H1 (cell line): ENCODE results near the gene ADSS1. TPM values are rescaled to one million over a fixed set of nuclear protein-coding genes. Genes with fewer than 3 reads are reported as not detected.

ENCODE experiments used
- CHD7 ChIP-seq: fragments of 300-600 bp; sonication (generic); IDR thresholded peaks from 2 replicates; pipeline ENCODE4 v1.7.1; 2012; ENCODE audit warnings: low read length, moderate library complexity, mild to moderate bottlenecking, inconsistent platforms; ENCODE audit not compliant: insufficient replicate concordance
- GABPA ChIP-seq: IDR thresholded peaks from 2 replicates; pipeline ENCODE4 v1.6.1; 2011; ENCODE audit warnings: mild to moderate bottlenecking, low read length, moderate library complexity, borderline replicate concordance; ENCODE audit not compliant: insufficient read depth
- POLR2A ChIP-seq, 2 experiments: IDR thresholded peaks; 1 replicate in 1 of 2; 2 replicates in 1 of 2; pipeline ENCODE4 v1.6.1; 2011; ENCODE audit warnings: low read depth in 2 of 2, low read length in 2 of 2, mild to moderate bottlenecking in 2 of 2; ENCODE audit errors: control extremely low read depth in 1 of 2
- POLR2AphosphoS5 ChIP-seq: IDR thresholded peaks from 2 replicates; pipeline ENCODE4 v1.6.1; 2011; ENCODE audit warnings: low read depth, low read length
- RNF2 ChIP-seq: fragments of 200-900, 300-1000 bp; sonication (generic); IDR thresholded peaks from 2 replicates; pipeline ENCODE4 v1.7.1; 2016; ENCODE audit warnings: borderline replicate concordance, low read depth, mild to moderate bottlenecking, antibody characterized with exemption, low read length; ENCODE audit not compliant: poor library complexity, severe bottlenecking; ENCODE audit errors: missing control alignments
- SUZ12 ChIP-seq: fragments of 200-600 bp; sonication (generic); IDR thresholded peaks from 2 replicates; pipeline ENCODE4 v1.6.1; 2012; ENCODE audit warnings: mild to moderate bottlenecking, inconsistent platforms, low read length, moderate library complexity, mixed read lengths
- polyA plus RNA-seq, 7 experiments: library from polyadenylated mRNA; depleted of rRNA in 3 of 7; stranded (reverse) in 5 of 7; unstranded in 2 of 7; fragments of >200 nt in 5 of 7; fragments of 200-250 nt in 2 of 7; gene quantifications; 1 replicate in 5 of 7; 2 replicates in 1 of 7; 4 replicates in 1 of 7; pipeline versions ENCODE4 v1.2.1 to v1.2.3, GENCODE V29; 2011 to 2013; ENCODE audit warnings: missing spikeins in 2 of 7, mixed read lengths in 2 of 7
- total RNA-seq: library from RNA; stranded (reverse); fragmentation: NEBNext Ultra II Directional; extraction: Animal tissue kit (Norgen Biotek cat#: 25700); gene quantifications from 2 replicates; pipeline ENCODE4 v1.2.1, GENCODE V29; 2021
- TF ChIP-seq, protein P1 (sequence below): IDR thresholded peaks from 2 replicates; pipeline ENCODE4 v1.6.1; 2012; ENCODE audit warnings: low read length, inconsistent platforms

Gene ADSS1
- total and polyA plus RNA-seq, 2 of the 8 experiments (the other 6 are each of a cell fraction or from before 2014, with no cell fraction given) = 7.1 to 7.9 TPM

DNA sequence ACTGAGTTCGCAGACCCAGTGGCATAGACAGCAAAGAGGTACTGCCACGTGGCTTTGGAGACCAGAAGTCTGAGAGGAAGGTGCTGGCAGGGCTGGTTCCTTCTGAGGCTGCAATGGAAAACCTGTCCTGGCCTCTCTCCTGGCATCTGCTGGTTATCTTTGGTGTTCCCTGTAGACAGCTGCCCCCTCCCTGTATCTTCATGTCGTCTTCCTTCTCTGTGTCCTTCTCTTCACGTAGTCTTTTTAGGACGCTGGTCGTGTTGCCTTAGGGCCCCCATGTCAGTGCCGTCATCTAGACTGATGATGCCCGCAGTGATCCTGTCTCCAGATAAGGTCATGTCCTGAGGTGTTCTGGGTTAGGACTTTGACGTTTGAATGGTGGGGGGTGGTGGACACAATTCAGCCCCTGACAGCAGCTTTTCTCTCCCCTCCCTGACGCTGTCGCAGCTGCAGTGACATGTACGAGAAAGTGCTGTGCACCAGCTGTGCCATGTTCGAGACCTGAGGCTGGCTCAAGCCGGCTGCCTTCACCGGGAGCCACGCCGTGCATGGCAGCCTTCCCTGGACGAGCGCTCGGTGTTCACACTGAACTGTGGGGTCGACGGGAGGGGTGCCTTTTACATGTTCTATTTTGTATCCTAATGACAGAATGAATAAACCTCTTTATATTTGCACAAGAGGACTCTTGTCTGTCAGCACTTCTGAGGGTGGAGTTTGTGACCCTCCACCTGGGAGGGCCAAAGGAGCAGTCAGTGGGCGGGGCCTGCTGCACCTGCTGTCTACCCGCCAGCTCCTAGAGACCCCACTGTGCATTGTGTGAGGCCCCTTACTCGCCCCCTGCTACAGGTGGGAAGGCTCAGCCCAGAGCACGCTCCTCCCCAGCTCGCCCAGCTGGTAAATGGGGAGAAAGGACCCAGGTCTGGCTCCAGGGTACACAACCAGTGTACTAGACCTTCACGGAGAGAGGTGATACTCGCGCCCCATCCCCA, 35.2 kb downstream of the ADSS1 start (continued):
- TF ChIP-seq CHD7 (no peak), GABPA (no peak), POLR2A (IDR thresholded peaks at IDR 0.05; ENCODE audit: control extremely low read depth in 1 of 2, low read depth in 2 of 2, low read length in 2 of 2) (no peak), SUZ12 (no peak), POLR2AphosphoS5 (no peak), RNF2 (no peak)
- TF ChIP-seq, protein P1, sequence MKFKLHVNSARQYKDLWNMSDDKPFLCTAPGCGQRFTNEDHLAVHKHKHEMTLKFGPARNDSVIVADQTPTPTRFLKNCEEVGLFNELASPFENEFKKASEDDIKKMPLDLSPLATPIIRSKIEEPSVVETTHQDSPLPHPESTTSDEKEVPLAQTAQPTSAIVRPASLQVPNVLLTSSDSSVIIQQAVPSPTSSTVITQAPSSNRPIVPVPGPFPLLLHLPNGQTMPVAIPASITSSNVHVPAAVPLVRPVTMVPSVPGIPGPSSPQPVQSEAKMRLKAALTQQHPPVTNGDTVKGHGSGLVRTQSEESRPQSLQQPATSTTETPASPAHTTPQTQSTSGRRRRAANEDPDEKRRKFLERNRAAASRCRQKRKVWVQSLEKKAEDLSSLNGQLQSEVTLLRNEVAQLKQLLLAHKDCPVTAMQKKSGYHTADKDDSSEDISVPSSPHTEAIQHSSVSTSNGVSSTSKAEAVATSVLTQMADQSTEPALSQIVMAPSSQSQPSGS = no peak
